Thoracic aorta (tissue), 2 donors: ENCODE results near the gene C2CD2L. TPM values are rescaled to one million over a fixed set of nuclear protein-coding genes. Genes with fewer than 3 reads are reported as not detected.
A peak's percentile ranks its signal among the peaks of the same experiment; 100 is the strongest.

Experiments used
- ATAC-seq: fragments of 150-250 bp; one replicate; pipeline ENCODE4 v1.8.0; 2017; ENCODE audit warnings: low read depth; ENCODE audit not compliant: insufficient number of reproducible peaks, low FRiP score
- DNase-seq: peaks from one replicate; pipeline ENCODE4 v3.0.0-alpha.2; 2020; ENCODE audit warnings: low spot score
- H3K27ac ChIP-seq, 2 donors: fragments of 200-600 bp; sonication (generic); 1 replicate in 1 of 2; 2 replicates in 1 of 2; pipeline ENCODE4 v1.5.1; 2016; ENCODE audit warnings: mild to moderate bottlenecking in 2 of 2, moderate library complexity in 2 of 2
- H3K27me3 ChIP-seq: fragments of 200-600 bp; sonication (generic); replicated peaks from 2 replicates; pipeline ENCODE4 v1.6.0; 2016; ENCODE audit warnings: mild to moderate bottlenecking; ENCODE audit not compliant: insufficient read depth
- H3K36me3 ChIP-seq: fragments of 200-600 bp; sonication (generic); one replicate; pipeline ENCODE4 v1.5.1; 2016
- H3K4me1 ChIP-seq, 2 donors: fragments of 200-600 bp; sonication (generic); 1 replicate in 1 of 2; 2 replicates in 1 of 2; pipeline versions ENCODE4 v1.5.1 to v1.6.0; 2016; ENCODE audit warnings: low read depth in 2 of 2, mild to moderate bottlenecking in 1 of 2; ENCODE audit not compliant: control insufficient read depth in 1 of 2
- H3K4me3 ChIP-seq: fragments of 200-600 bp; sonication (generic); 2 replicates; pipeline ENCODE4 v1.5.1; 2016; ENCODE audit warnings: mild to moderate bottlenecking
- H3K9me3 ChIP-seq: fragments of 200-600 bp; sonication (generic); 2 replicates; pipeline ENCODE4 v1.5.1; 2016
- total RNA-seq, 2 donors: library from RNA; depleted of rRNA; stranded (reverse); fragments of >200 nt; gene quantifications; one replicate each; pipeline versions ENCODE4 v1.1.0 to v1.2.3, GENCODE V29; 2016
- TF ChIP-seq, protein P1 (sequence below): fragments of 200-600 bp; sonication (generic); IDR thresholded peaks from one replicate; pipeline ENCODE4 v1.5.1; 2019; ENCODE audit warnings: antibody characterized with exemption

C2CD2L gene
- total RNA-seq, 2 donors from 2014 or later, result 10.0 to 13.4 TPM

DNA sequence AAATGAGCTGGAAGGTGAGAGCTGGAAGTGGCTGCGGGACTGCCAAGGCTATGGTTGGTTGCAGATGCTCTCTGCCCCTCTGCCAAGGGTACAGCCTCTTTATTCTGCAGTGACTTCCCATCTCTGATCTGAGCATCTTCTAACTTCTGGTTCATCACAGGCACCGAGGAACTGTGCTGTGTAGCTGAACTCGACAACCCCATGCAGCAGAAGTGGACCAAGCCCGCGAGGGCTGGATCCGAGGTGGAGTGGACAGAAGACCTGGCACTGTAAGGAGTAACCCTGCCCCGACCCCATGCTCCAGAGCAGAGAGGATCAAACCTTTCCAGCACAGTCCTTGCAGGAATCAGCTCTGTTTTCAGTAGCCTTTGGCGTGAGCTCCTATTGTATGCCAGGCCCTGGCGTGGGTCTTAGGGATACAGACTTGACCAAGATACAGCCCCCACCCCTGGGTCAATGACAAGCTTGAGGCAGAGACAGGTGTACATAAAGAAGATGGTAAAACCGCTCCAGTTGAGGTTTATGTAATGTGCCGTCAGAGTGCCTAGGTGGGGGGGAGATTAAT lies 4.3 kb downstream of the C2CD2L start:
- H3K27me3 ChIP-seq, result no peaks in the 10 kb centered on the region
- H3K27ac ChIP-seq, result no peak overlapping the region
- H3K36me3 ChIP-seq, result peaks cover 28% of the 10 kb centered on the region
- ATAC-seq (no peak), DNase-seq (no peak)
- H3K9me3 ChIP-seq, result no peaks in the 10 kb centered on the region
- TF ChIP-seq, protein P1, sequence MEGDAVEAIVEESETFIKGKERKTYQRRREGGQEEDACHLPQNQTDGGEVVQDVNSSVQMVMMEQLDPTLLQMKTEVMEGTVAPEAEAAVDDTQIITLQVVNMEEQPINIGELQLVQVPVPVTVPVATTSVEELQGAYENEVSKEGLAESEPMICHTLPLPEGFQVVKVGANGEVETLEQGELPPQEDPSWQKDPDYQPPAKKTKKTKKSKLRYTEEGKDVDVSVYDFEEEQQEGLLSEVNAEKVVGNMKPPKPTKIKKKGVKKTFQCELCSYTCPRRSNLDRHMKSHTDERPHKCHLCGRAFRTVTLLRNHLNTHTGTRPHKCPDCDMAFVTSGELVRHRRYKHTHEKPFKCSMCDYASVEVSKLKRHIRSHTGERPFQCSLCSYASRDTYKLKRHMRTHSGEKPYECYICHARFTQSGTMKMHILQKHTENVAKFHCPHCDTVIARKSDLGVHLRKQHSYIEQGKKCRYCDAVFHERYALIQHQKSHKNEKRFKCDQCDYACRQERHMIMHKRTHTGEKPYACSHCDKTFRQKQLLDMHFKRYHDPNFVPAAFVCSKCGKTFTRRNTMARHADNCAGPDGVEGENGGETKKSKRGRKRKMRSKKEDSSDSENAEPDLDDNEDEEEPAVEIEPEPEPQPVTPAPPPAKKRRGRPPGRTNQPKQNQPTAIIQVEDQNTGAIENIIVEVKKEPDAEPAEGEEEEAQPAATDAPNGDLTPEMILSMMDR, result no peak
- H3K4me1 ChIP-seq, result peaks cover 7 to 31% of the 10 kb centered on the region in 2 donors
- no peak overlapping the region for H3K4me3 ChIP-seq

DNA sequence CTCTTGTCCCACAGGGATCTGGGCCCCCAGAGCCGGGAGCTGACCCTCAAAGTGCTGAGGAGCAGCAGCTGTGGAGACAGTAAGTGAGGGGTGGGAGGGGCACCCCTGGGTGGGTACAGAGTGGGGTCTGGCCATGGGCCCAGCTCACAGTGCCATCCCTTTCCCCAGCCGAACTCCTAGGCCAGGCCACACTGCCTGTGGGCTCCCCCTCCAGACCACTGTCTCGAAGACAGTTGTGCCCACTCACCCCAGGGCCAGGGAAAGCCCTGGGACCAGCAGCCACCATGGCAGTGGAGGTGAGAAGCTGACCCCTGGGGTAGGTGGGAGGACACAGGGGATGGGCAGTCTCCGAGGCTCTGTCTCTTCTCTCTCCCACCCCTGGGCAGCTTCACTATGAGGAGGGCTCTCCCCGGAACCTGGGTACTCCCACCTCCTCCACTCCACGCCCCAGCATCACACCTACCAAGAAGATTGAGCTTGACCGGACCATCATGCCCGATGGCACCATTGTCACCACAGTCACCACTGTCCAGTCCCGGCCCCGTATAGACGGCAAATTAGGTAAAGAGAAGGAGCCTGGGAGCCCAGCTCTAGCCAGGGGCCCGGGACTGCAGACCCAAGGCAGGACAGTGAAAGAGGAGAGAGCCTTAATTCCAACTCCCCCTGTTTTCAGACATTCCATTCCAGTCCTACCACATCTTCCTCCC lies 5.3 kb downstream of the C2CD2L start:
- H3K36me3 ChIP-seq, result peaks cover 33% of the 10 kb centered on the region
- no peak for DNase-seq
- no peak for ATAC-seq

DNA sequence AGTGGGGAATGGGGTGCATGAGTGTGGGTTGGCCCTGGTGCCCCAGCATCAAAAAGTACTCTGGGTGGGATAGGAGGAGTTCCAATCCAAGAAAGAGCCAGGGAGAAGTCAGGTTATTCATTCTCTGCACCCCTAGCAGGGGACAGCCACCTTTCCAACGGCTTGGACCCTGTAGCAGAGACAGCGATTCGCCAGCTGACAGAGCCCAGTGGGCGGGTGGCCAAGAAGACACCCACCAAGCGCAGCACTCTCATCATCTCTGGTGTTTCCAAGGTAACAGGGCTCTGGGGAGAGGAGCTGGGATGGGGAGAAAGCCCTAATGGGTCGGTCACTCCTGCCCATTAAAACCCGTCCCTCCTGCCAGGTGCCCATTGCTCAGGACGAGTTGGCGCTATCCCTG lies 6.6 kb downstream of the C2CD2L start:
- Histone ChIP-seq H3K27ac (no peak overlapping the region), H3K27me3 (no peaks in the 10 kb centered on the region), H3K36me3 (peaks cover 33% of the 10 kb centered on the region), H3K4me1 (peaks cover 7 to 17% of the 10 kb centered on the region in 2 donors), H3K9me3 (no peaks in the 10 kb centered on the region), H3K4me3 (no peak overlapping the region)
- TF ChIP-seq, protein P1, result no peak
- no peak for DNase-seq
- ATAC-seq, result no peak

More for the DNA sequence above, 5.3 kb downstream of the C2CD2L start:
- Histone ChIP-seq H3K9me3 (no peaks in the 10 kb centered on the region), H3K4me1 (peaks cover 7 to 27% of the 10 kb centered on the region in 2 donors), H3K4me3 (no peak overlapping the region), H3K27me3 (no peaks in the 10 kb centered on the region), H3K27ac (no peak overlapping the region)
- TF ChIP-seq, protein P1, result no peak

DNA sequence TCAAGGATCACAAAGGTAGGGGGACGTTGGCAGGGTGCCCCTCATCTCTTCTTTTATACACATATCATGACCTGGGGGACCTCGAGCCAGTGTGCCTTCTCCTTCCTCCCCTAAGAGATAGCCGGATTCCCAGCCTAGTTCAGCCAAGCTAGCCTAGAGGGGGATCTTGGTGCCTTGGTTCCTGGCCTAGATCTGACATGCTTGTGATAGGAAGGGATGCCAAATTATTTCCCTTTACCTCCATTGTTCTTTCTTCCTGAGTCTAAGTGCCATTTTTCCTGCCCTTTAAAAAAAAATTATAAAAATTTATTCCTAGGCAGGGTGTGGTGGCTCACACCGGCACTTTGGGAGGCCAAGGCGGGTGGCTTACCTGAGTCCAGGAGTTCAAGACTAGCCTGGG lies 7.2 kb downstream of the C2CD2L start:
- TF ChIP-seq, protein P1, result no peak
- Histone ChIP-seq H3K4me3 (no peak overlapping the region), H3K9me3 (no peaks in the 10 kb centered on the region), H3K36me3 (peaks cover 33% of the 10 kb centered on the region), H3K4me1 (peaks cover under 1 to 11% of the 10 kb centered on the region in 2 donors), H3K27me3 (no peaks in the 10 kb centered on the region), H3K27ac (no peak overlapping the region)
- ATAC-seq, result no peak
- no peak for DNase-seq

DNA sequence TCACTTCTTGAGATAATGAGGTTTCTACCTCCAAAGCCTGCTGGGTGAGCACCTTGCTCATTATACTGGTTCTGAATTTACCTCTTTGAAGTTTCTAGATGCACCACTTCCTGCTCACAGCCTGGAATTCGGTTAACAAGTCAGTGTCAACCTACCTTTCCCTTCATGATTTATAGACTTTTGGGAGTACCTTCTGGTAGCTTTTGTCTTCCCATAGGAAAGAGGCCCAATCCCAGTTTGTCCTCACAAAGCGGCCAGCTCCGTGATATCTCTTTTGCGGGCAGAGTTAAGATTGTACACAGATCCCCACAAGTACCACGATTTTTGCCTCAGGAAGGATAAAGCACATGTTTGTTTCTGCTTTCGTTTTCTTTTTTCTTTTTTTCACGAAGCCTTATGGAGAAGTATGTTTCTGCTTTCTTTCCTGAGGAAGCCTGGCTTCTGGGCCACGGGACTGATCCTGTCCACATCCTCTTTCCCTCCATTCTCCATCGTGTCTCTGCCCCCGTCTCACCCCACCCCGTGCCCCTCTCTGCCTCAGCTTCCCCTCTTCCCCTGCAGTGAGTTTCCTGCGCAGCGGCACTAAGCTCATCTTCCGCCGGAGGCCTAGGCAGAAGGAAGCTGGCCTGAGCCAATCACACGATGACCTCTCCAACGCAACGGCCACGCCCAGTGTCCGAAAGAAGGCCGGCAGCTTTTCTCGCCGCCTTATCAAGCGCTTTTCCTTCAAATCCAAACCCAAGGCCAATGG lies 8.5 kb downstream of the C2CD2L start:
- H3K27ac ChIP-seq, result peak overlapping the region in 1 of 2 donors; percentile 65
- TF ChIP-seq, protein P1, result no peak
- H3K9me3 ChIP-seq, result no peaks in the 10 kb centered on the region
- peaks cover 0 to 2% of the 10 kb centered on the region in 2 donors for H3K4me1 ChIP-seq
- H3K36me3 ChIP-seq, result peaks cover 32% of the 10 kb centered on the region
- H3K4me3 ChIP-seq, result peak overlapping the region; percentile 44
- H3K27me3 ChIP-seq, result no peaks in the 10 kb centered on the region
- no peak for ATAC-seq
- DNase-seq, result no peak
